GM18861 (cell line): ENCODE data around the gene MUC5AC.
"Not testable (repeated sequence)": the region's sequence is repeated elsewhere in the genome, so short reads cannot be mapped to it uniquely, and the experiment has no call there.

Experiments used
- ATAC-seq: cut with Tn5 transposase; IDR thresholded peaks from one replicate; pipeline ENCODE4 v1.9.1; 2021; ENCODE audit not compliant: unreplicated experiment

MUC5AC gene

DNA sequence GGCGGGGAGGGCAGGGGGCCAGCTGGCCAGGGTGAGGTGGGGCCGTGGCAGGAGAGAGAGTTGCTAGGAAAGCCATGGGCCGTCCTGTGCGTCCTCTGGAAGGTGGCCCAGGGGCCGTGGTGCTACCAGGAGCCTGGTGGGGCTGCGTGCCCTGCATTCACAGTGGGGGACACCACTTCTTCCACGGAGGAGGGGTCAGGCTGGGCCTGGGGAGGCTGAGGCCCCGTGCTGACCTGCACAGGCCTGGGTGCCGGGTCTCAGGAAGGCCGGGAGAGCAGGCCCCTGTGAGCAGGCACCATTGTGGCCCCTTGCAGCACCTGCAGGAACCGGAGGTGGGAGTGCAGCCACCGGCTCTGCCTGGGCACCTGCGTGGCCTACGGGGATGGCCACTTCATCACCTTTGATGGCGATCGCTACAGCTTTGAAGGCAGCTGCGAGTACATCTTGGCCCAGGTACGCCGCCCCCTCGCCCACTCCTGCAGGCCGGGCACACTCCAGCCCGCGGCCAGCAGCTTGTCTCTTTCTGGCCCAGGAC lies 77.1 kb downstream of the MUC5AC start:
- no peak for ATAC-seq

DNA sequence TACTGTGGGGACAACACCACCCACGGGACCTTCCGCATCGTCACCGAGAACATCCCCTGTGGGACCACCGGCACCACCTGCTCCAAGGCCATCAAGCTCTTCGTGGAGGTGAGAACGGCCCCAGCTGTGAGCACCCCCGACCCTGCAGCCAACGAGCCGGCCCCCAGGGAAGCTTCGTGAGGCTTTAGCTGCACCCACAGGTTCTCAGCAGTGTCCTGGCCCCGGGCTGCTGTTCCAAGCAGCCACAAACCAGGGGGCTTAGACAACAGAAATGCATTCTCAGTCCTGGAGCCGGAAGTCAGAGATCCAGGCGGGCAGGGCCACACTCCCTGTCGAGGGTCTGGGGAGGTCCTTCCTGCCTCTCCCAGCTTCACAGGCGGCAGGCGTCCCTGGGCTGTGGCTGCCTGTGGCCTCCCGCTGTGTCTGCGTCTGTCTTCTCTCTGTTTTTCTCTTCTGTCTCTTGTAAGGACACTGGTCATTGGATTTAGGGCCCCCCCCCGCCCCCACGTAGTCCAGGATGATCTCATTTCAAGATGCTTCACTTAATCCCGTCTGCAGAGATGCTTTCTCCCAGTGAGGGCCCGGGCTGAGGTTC lies 77.7 kb downstream of the MUC5AC start:
- no peak for ATAC-seq

DNA sequence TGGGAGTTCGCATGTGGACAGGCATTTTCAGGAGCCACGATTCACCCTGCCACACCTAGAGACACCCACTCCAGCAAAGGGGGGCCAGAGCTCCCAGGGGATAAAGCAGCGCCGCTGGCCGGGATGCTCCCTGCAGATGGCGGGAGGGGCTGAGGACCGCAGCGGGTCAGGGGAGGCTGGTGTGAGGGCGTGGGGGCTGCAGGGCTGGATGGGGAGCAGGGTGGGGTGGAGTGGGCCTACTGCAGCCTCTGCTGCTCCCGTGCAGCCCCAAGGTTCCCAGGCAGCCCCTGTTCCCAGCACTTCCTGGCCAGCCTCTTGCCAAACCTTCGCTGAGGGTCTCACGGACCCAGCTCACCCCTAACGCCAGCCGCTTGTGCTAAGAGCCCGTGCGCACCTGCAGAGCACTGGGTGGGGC lies 78.2 kb downstream of the MUC5AC start:
- no peak for ATAC-seq

DNA sequence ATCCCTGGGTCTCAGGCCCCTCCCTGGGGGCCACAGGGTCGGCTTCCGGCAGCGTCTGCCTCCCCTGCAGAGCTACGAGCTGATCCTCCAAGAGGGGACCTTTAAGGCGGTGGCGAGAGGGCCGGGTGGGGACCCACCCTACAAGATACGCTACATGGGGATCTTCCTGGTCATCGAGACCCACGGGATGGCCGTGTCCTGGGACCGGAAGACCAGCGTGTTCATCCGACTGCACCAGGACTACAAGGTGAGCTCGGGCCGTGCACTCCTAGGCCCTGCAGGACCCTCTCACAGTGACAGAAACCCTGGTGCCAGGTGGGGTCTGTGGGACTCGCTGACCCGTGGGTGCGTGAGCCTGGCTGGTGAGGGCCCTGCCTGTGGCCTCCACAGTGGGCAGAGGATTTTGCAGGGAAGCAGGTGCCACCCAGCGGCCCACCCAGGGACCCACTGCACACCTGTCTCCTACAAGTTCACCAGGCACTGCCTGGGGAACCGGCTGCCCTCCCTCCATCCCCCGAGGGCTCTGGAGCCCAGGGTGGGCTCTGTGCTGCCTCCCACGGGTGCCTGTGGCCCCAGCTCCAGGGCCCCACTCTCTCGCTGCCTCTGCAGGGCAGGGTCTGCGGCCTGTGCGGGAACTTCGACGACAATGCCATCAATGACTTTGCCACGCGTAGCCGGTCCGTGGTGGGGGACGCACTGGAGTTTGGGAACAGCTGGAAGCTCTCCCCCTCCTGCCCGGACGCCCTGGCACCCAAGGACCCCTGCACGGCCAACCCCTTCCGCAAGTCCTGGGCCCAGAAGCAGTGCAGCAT lies 78.8 kb downstream of the MUC5AC start:
- no peak for ATAC-seq

DNA sequence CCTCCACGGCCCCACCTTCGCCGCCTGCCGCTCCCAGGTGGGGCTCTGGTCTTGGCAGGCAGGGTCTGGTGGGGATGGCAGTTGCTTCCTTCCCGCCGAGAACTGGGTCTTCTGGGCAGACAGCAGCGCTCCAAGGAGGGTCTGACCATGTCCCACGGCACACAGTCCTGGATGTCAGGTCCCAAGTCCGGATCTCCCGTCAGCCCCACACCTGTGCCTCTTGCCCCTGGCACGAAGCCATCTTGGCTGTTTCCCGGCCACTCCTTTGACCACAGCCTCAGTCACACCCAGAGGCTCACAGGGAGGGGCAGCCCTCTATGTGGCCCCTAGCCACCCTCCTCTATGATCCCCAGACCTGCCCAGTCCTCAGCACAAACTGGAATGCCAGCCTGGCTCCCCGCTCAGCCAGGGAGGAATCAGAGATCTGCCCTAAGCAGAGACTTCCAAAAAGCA lies 79.4 kb downstream of the MUC5AC start:
- no peak for ATAC-seq

DNA sequence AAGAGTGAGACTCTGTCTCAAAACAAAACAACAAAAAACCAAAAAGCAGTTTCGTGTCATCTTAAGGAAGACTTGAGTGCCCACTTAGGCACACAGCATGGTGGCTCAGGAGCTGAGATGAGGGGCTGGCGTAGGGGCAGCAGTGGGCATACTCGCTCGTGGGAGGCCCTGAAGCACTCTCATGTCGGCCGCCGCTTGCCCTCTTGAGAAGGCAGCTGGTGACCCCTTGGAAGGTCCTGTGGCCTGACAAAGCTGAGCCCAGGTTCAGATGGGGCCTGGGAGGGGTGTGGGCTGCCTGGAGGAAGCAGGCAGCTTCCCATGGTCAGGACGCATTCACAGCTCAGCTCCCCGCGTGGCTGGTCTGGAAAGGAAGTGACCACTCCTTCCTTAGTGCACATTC lies 80.1 kb downstream of the MUC5AC start:
- no peak for ATAC-seq

DNA sequence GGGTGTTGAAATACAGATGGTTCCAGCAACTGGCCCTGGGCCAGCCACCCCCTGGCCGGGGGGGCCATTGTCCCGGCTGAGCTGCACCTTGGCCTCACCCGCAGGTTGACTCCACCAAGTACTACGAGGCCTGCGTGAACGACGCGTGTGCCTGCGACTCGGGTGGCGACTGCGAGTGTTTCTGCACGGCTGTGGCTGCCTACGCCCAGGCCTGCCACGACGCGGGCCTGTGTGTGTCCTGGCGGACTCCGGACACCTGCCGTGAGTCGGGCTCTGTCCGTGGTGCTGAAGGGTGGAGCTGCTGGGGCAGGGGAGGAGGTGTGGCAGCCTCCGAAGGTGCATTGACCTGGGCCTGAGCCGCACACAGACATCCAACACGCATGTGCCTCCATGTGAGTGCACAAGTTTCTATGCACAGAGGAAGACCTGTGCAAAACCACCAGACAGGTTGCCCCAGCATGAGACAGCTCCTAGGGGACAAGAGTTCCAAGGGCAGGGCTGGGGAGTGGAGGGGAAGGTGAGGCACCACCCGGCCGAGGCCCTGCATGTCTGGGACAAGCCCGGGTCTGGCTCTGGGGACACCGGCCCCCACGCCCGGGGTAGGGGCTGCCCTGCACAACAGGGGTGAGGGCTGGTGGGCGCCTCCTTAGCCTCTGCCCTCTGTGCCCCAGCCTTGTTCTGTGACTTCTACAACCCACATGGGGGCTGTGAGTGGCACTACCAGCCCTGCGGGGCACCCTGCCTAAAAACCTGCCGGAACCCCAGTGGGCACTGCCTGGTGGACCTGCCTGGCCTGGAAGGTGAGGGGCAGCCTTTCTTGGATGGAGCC lies 81.2 kb downstream of the MUC5AC start:
- no peak for ATAC-seq

DNA sequence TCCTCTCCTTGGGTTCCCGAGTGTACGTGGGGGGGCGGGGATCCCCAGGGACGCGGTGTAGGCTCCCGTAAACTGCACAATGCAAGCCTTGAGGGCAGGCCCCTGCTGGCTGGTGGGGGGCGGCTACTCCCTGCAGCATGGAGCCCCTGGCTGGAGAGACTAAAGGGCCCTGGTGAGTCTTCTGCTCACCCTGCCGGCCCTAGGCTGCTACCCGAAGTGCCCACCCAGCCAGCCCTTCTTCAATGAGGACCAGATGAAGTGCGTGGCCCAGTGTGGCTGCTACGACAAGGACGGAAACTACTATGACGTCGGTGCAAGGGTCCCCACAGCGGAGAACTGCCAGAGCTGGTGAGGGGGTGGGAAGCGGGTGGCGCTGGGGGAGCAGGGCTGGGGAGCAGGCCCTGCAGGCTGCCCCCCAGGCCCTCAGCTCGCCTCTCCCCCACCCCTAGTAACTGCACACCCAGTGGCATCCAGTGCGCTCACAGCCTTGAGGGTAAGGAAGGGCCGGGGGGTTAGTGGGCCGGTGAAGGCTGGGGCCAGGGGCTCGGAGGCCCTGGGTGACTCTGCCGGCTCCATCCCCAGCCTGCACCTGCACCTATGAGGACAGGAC lies 81.9 kb downstream of the MUC5AC start:
- no peak for ATAC-seq

DNA sequence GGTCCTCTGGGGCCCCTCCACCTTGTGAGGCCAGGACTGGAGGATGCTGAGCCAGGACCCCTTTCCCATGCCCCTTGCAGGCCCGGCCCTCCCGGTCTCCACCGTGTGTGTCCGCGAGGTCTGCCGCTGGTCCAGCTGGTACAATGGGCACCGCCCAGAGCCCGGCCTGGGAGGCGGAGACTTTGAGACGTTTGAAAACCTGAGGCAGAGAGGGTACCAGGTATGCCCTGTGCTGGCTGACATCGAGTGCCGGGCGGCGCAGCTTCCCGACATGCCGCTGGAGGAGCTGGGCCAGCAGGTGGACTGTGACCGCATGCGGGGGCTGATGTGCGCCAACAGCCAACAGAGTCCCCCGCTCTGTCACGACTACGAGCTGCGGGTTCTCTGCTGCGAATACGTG lies 83.0 kb downstream of the MUC5AC start:
- ATAC-seq: no peak

DNA sequence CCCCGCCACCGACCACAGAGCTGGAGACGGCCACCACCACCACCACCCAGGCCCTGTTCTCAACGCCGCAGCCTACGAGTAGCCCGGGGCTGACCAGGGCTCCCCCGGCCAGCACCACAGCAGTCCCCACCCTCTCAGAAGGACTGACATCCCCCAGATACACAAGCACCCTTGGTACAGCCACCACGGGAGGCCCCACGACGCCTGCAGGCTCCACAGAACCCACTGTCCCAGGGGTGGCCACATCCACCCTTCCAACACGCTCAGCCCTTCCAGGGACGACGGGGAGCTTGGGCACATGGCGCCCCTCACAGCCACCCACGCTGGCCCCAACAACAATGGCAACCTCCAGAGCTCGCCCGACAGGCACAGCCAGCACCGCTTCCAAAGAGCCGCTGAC lies 84.0 kb downstream of the MUC5AC start:
- no peak for ATAC-seq

DNA sequence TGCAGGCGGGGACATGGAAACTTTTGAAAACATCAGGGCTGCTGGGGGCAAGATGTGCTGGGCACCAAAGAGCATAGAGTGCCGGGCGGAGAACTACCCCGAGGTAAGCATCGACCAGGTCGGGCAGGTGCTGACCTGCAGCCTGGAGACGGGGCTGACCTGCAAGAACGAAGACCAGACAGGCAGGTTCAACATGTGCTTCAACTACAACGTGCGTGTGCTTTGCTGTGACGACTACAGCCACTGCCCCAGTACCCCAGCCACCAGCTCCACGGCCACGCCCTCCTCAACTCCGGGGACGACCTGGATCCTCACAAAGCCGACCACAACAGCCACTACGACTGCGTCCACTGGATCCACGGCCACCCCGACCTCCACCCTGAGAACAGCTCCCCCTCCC lies 84.5 kb downstream of the MUC5AC start:
- ATAC-seq: no peak

DNA sequence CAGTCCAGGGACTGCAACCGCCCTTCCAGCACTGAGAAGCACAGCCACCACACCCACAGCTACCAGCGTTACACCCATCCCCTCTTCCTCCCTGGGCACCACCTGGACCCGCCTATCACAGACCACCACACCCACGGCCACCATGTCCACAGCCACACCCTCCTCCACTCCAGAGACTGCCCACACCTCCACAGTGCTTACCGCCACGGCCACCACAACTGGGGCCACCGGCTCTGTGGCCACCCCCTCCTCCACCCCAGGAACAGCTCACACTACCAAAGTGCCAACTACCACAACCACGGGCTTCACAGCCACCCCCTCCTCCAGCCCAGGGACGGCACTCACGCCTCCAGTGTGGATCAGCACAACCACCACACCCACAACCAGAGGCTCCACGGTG lies 85.0 kb downstream of the MUC5AC start:
- not testable (repeated sequence) for ATAC-seq

DNA sequence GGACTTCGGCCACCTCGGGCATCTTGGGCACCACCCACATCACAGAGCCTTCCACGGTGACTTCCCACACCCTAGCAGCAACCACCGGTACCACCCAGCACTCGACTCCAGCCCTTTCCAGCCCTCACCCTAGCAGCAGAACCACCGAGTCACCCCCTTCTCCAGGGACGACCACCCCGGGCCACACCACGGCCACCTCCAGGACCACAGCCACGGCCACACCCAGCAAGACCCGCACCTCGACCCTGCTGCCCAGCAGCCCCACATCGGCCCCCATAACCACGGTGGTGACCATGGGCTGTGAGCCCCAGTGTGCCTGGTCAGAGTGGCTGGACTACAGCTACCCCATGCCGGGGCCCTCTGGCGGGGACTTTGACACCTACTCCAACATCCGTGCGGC lies 85.8 kb downstream of the MUC5AC start:
- not testable (repeated sequence) for ATAC-seq

DNA sequence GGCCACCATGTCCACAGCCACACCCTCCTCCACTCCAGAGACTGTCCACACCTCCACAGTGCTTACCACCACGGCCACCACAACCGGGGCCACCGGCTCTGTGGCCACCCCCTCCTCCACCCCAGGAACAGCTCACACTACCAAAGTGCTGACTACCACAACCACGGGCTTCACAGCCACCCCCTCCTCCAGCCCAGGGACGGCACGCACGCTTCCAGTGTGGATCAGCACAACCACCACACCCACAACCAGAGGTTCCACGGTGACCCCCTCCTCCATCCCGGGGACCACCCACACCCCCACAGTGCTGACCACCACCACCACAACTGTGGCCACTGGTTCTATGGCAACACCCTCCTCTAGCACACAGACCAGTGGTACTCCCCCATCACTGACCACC lies 86.8 kb downstream of the MUC5AC start:
- ATAC-seq: not testable (repeated sequence)

DNA sequence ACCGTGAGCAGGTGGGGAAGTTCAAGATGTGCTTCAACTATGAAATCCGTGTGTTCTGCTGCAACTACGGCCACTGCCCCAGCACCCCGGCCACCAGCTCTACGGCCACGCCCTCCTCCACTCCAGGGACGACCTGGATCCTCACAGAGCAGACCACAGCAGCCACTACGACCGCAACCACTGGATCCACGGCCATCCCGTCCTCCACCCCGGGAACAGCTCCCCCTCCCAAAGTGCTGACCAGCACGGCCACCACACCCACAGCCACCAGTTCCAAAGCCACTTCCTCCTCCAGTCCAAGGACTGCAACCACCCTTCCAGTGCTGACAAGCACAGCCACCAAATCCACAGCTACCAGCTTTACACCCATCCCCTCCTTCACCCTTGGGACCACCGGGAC lies 88.0 kb downstream of the MUC5AC start:
- ATAC-seq: not testable (repeated sequence)

DNA sequence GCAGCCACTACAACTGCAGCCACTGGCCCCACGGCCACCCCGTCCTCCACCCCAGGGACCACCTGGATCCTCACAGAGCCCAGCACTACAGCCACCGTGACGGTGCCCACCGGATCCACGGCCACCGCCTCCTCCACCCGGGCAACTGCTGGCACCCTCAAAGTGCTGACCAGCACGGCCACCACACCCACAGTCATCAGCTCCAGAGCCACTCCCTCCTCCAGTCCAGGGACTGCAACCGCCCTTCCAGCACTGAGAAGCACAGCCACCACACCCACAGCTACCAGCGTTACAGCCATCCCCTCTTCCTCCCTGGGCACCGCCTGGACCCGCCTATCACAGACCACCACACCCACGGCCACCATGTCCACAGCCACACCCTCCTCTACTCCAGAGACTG lies 88.5 kb downstream of the MUC5AC start:
- ATAC-seq: not testable (repeated sequence)

DNA sequence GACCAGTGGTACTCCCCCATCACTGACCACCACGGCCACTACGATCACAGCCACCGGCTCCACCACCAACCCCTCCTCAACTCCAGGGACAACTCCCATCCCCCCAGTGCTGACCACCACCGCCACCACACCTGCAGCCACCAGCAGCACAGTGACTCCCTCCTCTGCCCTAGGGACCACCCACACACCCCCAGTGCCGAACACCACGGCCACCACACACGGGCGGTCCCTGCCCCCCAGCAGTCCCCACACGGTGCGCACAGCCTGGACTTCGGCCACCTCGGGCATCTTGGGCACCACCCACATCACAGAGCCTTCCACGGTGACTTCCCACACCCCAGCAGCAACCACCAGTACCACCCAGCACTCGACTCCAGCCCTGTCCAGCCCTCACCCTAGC lies 89.3 kb downstream of the MUC5AC start:
- not testable (repeated sequence) for ATAC-seq

DNA sequence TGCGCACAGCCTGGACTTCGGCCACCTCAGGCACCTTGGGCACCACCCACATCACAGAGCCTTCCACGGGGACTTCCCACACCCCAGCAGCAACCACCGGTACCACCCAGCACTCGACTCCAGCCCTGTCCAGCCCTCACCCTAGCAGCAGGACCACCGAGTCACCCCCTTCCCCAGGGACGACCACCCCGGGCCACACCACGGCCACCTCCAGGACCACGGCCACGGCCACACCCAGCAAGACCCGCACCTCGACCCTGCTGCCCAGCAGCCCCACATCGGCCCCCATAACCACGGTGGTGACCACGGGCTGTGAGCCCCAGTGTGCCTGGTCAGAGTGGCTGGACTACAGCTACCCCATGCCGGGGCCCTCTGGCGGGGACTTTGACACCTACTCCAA lies 91.2 kb downstream of the MUC5AC start:
- not testable (repeated sequence) for ATAC-seq

DNA sequence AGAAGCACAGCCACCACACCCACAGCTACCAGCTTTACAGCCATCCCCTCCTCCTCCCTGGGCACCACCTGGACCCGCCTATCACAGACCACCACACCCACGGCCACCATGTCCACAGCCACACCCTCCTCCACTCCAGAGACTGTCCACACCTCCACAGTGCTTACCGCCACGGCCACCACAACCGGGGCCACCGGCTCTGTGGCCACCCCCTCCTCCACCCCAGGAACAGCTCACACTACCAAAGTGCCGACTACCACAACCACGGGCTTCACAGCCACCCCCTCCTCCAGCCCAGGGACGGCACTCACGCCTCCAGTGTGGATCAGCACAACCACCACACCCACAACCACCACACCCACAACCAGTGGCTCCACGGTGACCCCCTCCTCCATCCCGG lies 92.7 kb downstream of the MUC5AC start:
- ATAC-seq: not testable (repeated sequence)
